ENCODE measurements around the gene MUC5AC. TPM values are rescaled to one million over a fixed set of nuclear protein-coding genes. Genes with fewer than 3 reads are reported as not detected.
"Not testable (repeated sequence)": the region's sequence is repeated elsewhere in the genome, so short reads cannot be mapped to it uniquely, and the experiment has no call there.

Gene MUC5AC
- total RNA-seq, 1 experiment from 2014 or later, result under 0.01 TPM

DNA sequence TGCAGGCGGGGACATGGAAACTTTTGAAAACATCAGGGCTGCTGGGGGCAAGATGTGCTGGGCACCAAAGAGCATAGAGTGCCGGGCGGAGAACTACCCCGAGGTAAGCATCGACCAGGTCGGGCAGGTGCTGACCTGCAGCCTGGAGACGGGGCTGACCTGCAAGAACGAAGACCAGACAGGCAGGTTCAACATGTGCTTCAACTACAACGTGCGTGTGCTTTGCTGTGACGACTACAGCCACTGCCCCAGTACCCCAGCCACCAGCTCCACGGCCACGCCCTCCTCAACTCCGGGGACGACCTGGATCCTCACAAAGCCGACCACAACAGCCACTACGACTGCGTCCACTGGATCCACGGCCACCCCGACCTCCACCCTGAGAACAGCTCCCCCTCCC lies 84.5 kb downstream of the MUC5AC start:
- no peaks in the 10 kb centered on the region for H3K36me3 ChIP-seq (ENCODE audit: control insufficient read depth in 1 of 2, insufficient read depth in 2 of 2, low read length in 2 of 2)
- no peak overlapping the region for H2AFZ ChIP-seq (ENCODE audit: low read depth, low read length, poor library complexity, severe bottlenecking)
- intact Hi-C loops (cut with micrococcal nuclease), result no loop called here
- H3K27ac ChIP-seq (ENCODE audit: low read depth, low read length), result no peak overlapping the region
- POLR2A ChIA-PET, result interaction anchor here (0.6 kb wide), 1 partner anchor 38 kb away, joined by 3 read pairs; no protein-coding TSS in a partner anchor
- RAD21 ChIA-PET (ENCODE audit: low non-redundant PET in 1 of 2, low total read pairs in 2 of 2, uncharacterized antibody in 2 of 2, unreplicated experiment in 2 of 2), result no interaction called here
- H3K9ac ChIP-seq (ENCODE audit: low read length), result no peak overlapping the region
- no TSS peak for BruUV-seq (replicated peaks)
- no peaks in the 10 kb centered on the region for H3K9me2 ChIP-seq (ENCODE audit: insufficient read depth)
- no peaks in the 10 kb centered on the region for H3K9me3 ChIP-seq (ENCODE audit: control insufficient read depth in 1 of 2, insufficient read depth in 1 of 2, low read depth in 1 of 2, low read length in 2 of 2)
- H3K27me3 ChIP-seq (ENCODE audit: insufficient read depth, low read length), result no peaks in the 10 kb centered on the region
- no peak overlapping the region for H3K4me2 ChIP-seq (ENCODE audit: low read length)
- no peak overlapping the region for H3K4me3 ChIP-seq (replicated peaks in 1 of 2; ENCODE audit: low read depth in 1 of 2, low read length in 2 of 2)
- TF ChIP-seq POLR2AphosphoS5 (IDR thresholded peaks at IDR 0.05; ENCODE audit: low read depth, low read length), result no peak
- TF ChIP-seq, protein P1, sequence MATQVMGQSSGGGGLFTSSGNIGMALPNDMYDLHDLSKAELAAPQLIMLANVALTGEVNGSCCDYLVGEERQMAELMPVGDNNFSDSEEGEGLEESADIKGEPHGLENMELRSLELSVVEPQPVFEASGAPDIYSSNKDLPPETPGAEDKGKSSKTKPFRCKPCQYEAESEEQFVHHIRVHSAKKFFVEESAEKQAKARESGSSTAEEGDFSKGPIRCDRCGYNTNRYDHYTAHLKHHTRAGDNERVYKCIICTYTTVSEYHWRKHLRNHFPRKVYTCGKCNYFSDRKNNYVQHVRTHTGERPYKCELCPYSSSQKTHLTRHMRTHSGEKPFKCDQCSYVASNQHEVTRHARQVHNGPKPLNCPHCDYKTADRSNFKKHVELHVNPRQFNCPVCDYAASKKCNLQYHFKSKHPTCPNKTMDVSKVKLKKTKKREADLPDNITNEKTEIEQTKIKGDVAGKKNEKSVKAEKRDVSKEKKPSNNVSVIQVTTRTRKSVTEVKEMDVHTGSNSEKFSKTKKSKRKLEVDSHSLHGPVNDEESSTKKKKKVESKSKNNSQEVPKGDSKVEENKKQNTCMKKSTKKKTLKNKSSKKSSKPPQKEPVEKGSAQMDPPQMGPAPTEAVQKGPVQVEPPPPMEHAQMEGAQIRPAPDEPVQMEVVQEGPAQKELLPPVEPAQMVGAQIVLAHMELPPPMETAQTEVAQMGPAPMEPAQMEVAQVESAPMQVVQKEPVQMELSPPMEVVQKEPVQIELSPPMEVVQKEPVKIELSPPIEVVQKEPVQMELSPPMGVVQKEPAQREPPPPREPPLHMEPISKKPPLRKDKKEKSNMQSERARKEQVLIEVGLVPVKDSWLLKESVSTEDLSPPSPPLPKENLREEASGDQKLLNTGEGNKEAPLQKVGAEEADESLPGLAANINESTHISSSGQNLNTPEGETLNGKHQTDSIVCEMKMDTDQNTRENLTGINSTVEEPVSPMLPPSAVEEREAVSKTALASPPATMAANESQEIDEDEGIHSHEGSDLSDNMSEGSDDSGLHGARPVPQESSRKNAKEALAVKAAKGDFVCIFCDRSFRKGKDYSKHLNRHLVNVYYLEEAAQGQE (IDR thresholded peaks at IDR 0.05; ENCODE audit: low read depth), result no peak
- DNase-seq (ENCODE audit: low read depth, low spot score) (no peak), ATAC-seq (no peak)
- H3K79me2 ChIP-seq (ENCODE audit: insufficient read depth, low read length), result no peaks in the 10 kb centered on the region
- H4K20me1 ChIP-seq (ENCODE audit: insufficient read depth), result no peaks in the 10 kb centered on the region
- H3K4me1 ChIP-seq (ENCODE audit: control insufficient read depth in 1 of 2, insufficient read depth in 2 of 2, low read length in 2 of 2), result peaks cover 0 to under 1% of the 10 kb centered on the region in 2 experiments; a peak in 1 of 4 replicates
- CTCF ChIA-PET, result no interaction called here

DNA sequence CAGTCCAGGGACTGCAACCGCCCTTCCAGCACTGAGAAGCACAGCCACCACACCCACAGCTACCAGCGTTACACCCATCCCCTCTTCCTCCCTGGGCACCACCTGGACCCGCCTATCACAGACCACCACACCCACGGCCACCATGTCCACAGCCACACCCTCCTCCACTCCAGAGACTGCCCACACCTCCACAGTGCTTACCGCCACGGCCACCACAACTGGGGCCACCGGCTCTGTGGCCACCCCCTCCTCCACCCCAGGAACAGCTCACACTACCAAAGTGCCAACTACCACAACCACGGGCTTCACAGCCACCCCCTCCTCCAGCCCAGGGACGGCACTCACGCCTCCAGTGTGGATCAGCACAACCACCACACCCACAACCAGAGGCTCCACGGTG lies 85.0 kb downstream of the MUC5AC start:
- H3K4me2 ChIP-seq (ENCODE audit: low read length); RAD21 ChIA-PET (ENCODE audit: low non-redundant PET in 1 of 2, low total read pairs in 2 of 2, uncharacterized antibody in 2 of 2, unreplicated experiment in 2 of 2); intact Hi-C loops (cut with micrococcal nuclease); H3K27me3 ChIP-seq (ENCODE audit: insufficient read depth, low read length); H3K4me3 ChIP-seq (replicated peaks in 1 of 2; ENCODE audit: low read depth in 1 of 2, low read length in 2 of 2); H3K27ac ChIP-seq (ENCODE audit: low read depth, low read length); DNase-seq (ENCODE audit: low read depth, low spot score); CTCF ChIA-PET; H3K36me3 ChIP-seq (ENCODE audit: control insufficient read depth in 1 of 2, insufficient read depth in 2 of 2, low read length in 2 of 2); ATAC-seq; H3K79me2 ChIP-seq (ENCODE audit: insufficient read depth, low read length); H3K9ac ChIP-seq (ENCODE audit: low read length); H3K9me2 ChIP-seq (ENCODE audit: insufficient read depth); H3K9me3 ChIP-seq (ENCODE audit: control insufficient read depth in 1 of 2, insufficient read depth in 1 of 2, low read depth in 1 of 2, low read length in 2 of 2); H4K20me1 ChIP-seq (ENCODE audit: insufficient read depth); H2AFZ ChIP-seq (ENCODE audit: low read depth, low read length, poor library complexity, severe bottlenecking); POLR2A ChIA-PET; H3K4me1 ChIP-seq (ENCODE audit: control insufficient read depth in 1 of 2, insufficient read depth in 2 of 2, low read length in 2 of 2); BruUV-seq (replicated peaks): not testable (repeated sequence)

DNA sequence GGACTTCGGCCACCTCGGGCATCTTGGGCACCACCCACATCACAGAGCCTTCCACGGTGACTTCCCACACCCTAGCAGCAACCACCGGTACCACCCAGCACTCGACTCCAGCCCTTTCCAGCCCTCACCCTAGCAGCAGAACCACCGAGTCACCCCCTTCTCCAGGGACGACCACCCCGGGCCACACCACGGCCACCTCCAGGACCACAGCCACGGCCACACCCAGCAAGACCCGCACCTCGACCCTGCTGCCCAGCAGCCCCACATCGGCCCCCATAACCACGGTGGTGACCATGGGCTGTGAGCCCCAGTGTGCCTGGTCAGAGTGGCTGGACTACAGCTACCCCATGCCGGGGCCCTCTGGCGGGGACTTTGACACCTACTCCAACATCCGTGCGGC lies 85.8 kb downstream of the MUC5AC start:
- DNase-seq (ENCODE audit: low read depth, low spot score); BruUV-seq (replicated peaks): not testable (repeated sequence)

DNA sequence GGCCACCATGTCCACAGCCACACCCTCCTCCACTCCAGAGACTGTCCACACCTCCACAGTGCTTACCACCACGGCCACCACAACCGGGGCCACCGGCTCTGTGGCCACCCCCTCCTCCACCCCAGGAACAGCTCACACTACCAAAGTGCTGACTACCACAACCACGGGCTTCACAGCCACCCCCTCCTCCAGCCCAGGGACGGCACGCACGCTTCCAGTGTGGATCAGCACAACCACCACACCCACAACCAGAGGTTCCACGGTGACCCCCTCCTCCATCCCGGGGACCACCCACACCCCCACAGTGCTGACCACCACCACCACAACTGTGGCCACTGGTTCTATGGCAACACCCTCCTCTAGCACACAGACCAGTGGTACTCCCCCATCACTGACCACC lies 86.8 kb downstream of the MUC5AC start:
- H3K4me2 ChIP-seq (ENCODE audit: low read length); ATAC-seq; intact Hi-C loops (cut with micrococcal nuclease); H3K9ac ChIP-seq (ENCODE audit: low read length); H3K36me3 ChIP-seq (ENCODE audit: control insufficient read depth in 1 of 2, insufficient read depth in 2 of 2, low read length in 2 of 2); POLR2A ChIA-PET; RAD21 ChIA-PET (ENCODE audit: low non-redundant PET in 1 of 2, low total read pairs in 2 of 2, uncharacterized antibody in 2 of 2, unreplicated experiment in 2 of 2); H4K20me1 ChIP-seq (ENCODE audit: insufficient read depth); CTCF ChIA-PET; H3K9me3 ChIP-seq (ENCODE audit: control insufficient read depth in 1 of 2, insufficient read depth in 1 of 2, low read depth in 1 of 2, low read length in 2 of 2); H3K4me1 ChIP-seq (ENCODE audit: control insufficient read depth in 1 of 2, insufficient read depth in 2 of 2, low read length in 2 of 2); H3K27ac ChIP-seq (ENCODE audit: low read depth, low read length); H3K27me3 ChIP-seq (ENCODE audit: insufficient read depth, low read length); BruUV-seq (replicated peaks); H3K79me2 ChIP-seq (ENCODE audit: insufficient read depth, low read length); H3K4me3 ChIP-seq (replicated peaks in 1 of 2; ENCODE audit: low read depth in 1 of 2, low read length in 2 of 2); DNase-seq (ENCODE audit: low read depth, low spot score); H3K9me2 ChIP-seq (ENCODE audit: insufficient read depth); H2AFZ ChIP-seq (ENCODE audit: low read depth, low read length, poor library complexity, severe bottlenecking): not testable (repeated sequence)

More for the DNA sequence above, 85.8 kb downstream of the MUC5AC start:
- RAD21 ChIA-PET (ENCODE audit: low non-redundant PET in 1 of 2, low total read pairs in 2 of 2, uncharacterized antibody in 2 of 2, unreplicated experiment in 2 of 2); H3K27me3 ChIP-seq (ENCODE audit: insufficient read depth, low read length); H2AFZ ChIP-seq (ENCODE audit: low read depth, low read length, poor library complexity, severe bottlenecking); H3K9me2 ChIP-seq (ENCODE audit: insufficient read depth); H3K27ac ChIP-seq (ENCODE audit: low read depth, low read length); H3K9ac ChIP-seq (ENCODE audit: low read length); H4K20me1 ChIP-seq (ENCODE audit: insufficient read depth); intact Hi-C loops (cut with micrococcal nuclease); ATAC-seq; CTCF ChIA-PET; H3K36me3 ChIP-seq (ENCODE audit: control insufficient read depth in 1 of 2, insufficient read depth in 2 of 2, low read length in 2 of 2); POLR2A ChIA-PET; H3K4me1 ChIP-seq (ENCODE audit: control insufficient read depth in 1 of 2, insufficient read depth in 2 of 2, low read length in 2 of 2); H3K9me3 ChIP-seq (ENCODE audit: control insufficient read depth in 1 of 2, insufficient read depth in 1 of 2, low read depth in 1 of 2, low read length in 2 of 2); H3K4me3 ChIP-seq (replicated peaks in 1 of 2; ENCODE audit: low read depth in 1 of 2, low read length in 2 of 2); H3K4me2 ChIP-seq (ENCODE audit: low read length); H3K79me2 ChIP-seq (ENCODE audit: insufficient read depth, low read length): not testable (repeated sequence)
